HL-60 (cell line): Measurements from ENCODE around the gene ATP6AP2.

Experiments
- POLR2AphosphoS5 ChIP-seq: IDR thresholded peaks from 2 replicates; pipeline ENCODE4 v1.6.1; 2012; ENCODE audit warnings: low read depth
- TF ChIP-seq, protein P1 (sequence below): IDR thresholded peaks from one replicate; pipeline ENCODE4 v1.5.1; 2011; ENCODE audit warnings: low read length, control low read depth, inconsistent platforms; ENCODE audit not compliant: insufficient read depth

DNA sequence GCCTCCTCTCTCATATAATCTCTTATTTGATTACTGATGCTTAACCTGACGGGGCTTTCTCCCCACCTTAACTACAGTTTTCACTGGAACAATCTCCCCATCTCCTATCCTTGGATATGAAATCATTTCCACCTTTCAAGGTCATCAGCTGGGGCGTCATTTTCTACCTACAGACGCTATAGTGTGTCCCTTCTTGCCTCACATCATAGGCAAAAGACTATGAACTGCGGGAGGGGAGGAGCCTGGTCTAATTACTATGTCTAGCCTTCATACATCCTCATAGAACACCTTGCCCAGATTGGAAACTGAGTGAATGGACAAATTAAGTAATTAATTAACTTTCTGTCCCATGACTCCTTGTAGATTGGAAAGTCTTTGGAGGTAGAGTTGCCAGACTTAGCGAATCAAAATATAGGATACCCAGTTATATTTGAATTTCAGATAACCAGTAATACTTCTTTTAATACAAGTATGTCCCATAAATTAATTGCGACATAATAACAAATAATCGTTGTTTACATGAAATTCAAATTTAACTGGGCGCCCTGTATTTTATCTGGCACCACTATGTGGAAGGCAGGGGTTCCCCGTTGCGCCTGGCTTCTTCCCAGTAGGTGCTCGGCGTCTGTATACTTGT is 752 bp upstream of the ATP6AP2 start:
- TF ChIP-seq, protein P1, sequence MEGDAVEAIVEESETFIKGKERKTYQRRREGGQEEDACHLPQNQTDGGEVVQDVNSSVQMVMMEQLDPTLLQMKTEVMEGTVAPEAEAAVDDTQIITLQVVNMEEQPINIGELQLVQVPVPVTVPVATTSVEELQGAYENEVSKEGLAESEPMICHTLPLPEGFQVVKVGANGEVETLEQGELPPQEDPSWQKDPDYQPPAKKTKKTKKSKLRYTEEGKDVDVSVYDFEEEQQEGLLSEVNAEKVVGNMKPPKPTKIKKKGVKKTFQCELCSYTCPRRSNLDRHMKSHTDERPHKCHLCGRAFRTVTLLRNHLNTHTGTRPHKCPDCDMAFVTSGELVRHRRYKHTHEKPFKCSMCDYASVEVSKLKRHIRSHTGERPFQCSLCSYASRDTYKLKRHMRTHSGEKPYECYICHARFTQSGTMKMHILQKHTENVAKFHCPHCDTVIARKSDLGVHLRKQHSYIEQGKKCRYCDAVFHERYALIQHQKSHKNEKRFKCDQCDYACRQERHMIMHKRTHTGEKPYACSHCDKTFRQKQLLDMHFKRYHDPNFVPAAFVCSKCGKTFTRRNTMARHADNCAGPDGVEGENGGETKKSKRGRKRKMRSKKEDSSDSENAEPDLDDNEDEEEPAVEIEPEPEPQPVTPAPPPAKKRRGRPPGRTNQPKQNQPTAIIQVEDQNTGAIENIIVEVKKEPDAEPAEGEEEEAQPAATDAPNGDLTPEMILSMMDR: no peak
- no peak for TF ChIP-seq POLR2AphosphoS5
